ENCODE data around the gene ADCY1.

GRCh38 chr7:45691155-45691656 lies 117.0 kb downstream of the ADCY1 start:
- TF ChIP-seq EZH2 (IDR thresholded peaks at IDR 0.05; ENCODE audit: low read length, unreplicated experiment) (no peak), CTCF (conservative IDR thresholded peaks at IDR 0.05; ENCODE audit: low read depth, low read length) (no peak), EZH2phosphoT487 (IDR thresholded peaks at IDR 0.05; ENCODE audit: borderline replicate concordance, low read length) (no peak)

Data from PC-3 (cell line).